Activated CD8-positive, alpha-beta memory T cell treated with anti-CD3 and anti-CD28 coated beads, Interleukin-2, amount 50 U/mL, for 48 hours (primary cell): ENCODE results near the gene BACE2.
"Not testable (repeated sequence)": the region's sequence is repeated elsewhere in the genome, so short reads cannot be mapped to it uniquely, and the experiment has no call there.

Source experiments
- DNase-seq: peaks from one replicate; pipeline ENCODE4 v3.0.0-alpha.2; 2020

BACE2 gene

DNA sequence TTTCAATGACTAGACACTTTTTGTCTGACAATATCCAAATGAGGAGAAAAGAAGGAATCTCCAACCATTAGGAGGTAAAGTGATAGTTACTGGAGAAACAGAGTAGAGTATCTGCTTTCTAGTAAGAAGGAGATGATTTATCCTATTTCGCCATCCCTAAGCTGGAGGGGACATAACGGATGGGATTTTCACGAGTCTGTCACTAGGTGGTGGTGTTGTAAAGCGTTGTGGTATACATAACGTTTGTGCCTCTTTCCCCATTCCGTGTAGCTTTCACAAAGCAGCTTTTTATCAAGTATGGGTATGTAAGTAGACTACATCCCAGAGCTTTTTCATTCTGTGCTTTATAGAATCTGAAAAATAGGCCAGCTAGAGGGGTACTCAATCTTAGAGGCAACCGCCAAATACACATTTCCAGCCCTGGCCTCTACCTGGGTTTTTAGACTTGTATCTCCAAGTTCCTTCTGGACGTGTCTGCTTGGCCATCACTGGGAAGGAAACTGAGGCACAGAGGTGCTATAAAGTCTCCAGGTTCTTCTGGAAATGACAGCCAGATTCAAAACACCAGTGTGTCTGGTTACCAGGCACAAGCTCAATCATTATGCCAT, 115.4 kb downstream of the BACE2 start:
- DNase-seq = no peak

DNA sequence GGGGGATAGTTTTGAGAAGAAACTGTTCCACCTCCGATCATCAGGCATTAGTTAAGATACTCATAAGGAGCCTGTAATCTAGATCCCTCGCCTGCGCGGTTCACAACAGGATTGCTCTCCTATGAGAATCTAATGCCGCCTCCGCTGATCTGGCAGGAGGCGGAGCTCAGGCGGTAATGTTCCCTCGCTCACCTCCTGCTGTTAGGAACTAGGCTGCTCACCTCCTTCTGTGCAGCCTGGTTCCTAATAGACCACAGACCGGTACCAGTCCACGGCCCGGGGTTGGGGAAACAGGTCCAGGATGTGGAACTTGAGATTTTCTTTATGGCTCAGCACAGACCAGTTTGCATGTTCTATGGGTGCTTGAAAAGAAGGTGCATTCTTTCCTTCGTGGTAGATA, 121.5 kb downstream of the BACE2 start:
- DNase-seq = no peak

DNA sequence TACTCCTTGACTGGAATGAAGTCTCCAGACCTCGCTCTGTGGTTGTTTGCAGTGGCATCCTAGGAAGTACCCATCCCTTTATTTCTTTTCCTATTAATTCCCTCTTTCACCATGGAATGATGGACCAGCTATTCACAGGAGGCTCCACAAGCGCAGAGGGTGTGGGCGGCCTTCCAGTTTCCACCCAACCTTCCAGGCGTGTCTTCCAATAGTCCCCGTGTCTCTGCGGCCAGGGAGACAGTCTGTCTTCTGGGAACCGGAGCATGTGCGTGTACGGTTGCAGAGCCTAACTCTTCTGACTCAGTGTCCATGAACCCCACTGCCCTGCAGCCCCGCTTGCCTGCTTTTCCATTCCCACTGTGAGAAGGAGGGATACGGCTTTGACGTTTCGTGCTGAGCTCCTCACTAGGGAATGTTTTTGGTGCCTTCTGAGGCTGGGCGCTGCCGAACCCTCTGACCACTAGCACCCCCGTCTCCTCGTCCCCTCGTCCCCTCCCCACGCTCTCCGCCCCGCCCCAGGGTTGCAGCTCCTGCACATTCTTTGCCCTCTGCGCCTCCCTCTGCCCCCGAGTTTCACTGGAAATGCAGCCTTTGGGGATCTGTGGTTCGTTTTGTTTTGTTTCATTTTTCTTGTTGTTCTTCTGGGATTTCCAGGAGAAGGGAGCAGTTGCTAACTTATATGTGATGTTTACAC, 122.3 kb downstream of the BACE2 start:
- DNase-seq = no peak

DNA sequence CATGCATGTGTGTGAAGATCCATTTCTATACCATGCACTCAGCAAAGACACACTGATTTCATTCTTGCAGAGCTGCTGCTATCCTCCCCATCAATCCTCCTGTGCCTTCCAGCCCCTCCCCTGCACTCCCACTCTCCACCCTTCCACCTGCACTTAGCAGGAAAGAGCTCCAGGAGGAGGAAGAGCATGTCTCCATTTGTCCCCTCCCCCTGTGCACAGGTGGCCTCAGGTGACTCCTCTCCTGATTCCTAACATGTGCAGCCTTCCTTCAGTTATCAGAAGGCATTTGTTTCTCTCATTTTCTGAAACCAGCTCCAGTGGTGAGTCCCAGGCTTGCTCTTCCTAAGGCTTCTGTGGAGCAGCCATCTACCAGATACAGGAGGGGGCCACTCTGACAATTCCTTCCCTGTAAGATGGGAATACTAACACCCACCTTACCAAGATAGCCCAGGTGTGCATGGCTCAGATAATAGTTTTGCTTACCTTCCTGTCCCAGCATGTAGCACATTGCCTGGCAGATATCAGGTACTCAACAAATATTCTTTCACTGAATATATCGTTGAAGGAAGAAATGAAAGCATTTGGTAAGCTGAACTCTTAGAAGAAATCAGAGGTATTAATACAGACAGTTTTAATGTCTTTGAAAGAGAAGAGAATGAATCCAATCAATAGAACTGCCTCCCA, 126.7 kb downstream of the BACE2 start:
- no peak for DNase-seq

DNA sequence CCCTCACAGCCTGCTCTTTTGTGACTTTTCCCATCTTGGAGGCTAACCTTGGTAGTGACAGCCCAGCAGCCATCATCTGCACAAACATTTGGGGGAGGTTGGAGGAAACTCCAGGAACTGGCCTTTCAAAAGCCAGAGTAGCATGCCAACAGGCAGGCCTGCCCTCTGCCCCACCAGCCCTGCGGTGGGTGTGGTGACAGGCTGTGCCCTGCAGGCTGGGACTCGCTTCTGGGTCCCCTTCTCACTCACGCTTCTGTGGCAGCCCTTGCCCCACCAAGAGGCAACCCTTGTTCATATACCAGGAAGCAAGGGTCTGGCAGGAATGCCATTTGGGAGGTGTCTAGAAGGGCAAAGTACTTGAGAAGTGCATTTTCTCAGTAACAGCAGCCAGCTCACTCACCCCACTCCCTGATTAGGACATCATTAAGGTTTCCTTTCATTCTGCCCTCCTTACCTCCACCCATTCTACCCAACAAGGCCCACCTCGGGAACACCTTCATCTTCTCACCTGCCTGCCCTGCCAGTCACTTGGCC, 127.8 kb downstream of the BACE2 start:
- DNase-seq = no peak

DNA sequence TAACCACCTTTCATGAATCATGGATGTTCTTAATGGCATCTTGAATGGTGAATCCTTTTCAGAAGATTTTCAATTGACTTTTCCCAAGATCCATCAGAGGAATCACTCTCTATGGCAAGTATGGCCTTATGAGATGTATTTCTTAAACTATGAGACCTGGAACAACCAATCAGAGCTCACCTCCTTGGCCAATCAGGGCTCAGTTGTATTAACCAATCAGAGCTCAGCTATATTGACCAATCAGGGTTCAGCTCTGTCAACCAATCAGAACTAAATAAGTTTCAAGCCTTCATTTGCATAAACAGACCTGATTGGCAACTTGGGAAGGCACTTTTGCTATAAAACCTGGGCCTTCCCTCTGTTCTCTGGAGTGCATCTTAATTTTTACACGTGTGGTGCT, 135.0 kb downstream of the BACE2 start:
- DNase-seq = no peak

DNA sequence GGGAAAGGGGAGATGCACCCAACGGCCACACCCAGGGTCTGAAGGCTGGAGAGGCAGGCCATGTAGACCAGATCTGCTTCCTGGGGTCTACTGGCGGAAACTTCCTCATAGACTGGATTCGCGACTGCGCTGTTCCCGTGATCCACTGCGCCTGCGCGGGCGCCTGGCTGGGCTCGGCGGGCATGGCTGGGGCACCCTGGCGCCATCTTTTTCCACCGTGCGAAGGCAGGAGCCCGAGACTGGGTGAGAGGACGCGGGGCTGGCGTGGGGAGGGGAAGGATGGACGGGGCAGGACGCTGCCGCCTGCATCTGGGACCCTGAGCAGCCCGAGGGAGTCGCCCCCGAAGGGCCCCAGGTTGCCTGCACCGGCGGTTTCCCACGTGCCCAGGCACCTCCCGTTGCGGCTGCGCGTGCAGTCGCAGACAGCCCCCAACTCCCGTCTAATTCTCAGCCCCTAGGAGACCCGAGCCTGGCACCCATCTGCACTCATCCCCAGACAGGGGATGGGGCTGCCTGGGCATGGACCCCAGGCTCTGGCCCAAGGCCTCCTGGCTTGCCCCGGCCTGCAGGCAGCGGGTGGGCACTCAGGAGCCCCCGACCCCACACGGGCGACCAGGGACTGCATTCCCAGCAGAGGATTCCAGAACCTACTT, 136.2 kb downstream of the BACE2 start:
- DNase-seq = no peak

DNA sequence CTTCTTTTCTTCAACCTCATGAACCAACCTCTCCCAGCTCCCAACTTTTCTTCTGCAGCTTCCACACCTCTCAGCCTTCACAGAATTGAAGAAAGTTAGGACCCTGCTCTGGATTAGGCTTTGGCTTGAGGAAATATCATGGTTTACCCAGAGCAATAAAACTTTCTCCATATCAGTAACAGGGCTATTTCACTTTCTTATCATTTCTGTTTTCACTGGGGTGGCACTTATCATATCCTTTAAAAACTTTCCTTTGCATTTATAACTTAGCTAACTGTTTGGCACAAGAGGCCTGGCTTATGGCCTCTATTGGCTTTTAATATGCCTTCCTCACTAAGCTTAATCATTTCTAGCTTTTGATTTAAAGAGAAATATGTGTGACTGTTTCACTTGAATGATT, 139.3 kb downstream of the BACE2 start:
- no peak for DNase-seq

DNA sequence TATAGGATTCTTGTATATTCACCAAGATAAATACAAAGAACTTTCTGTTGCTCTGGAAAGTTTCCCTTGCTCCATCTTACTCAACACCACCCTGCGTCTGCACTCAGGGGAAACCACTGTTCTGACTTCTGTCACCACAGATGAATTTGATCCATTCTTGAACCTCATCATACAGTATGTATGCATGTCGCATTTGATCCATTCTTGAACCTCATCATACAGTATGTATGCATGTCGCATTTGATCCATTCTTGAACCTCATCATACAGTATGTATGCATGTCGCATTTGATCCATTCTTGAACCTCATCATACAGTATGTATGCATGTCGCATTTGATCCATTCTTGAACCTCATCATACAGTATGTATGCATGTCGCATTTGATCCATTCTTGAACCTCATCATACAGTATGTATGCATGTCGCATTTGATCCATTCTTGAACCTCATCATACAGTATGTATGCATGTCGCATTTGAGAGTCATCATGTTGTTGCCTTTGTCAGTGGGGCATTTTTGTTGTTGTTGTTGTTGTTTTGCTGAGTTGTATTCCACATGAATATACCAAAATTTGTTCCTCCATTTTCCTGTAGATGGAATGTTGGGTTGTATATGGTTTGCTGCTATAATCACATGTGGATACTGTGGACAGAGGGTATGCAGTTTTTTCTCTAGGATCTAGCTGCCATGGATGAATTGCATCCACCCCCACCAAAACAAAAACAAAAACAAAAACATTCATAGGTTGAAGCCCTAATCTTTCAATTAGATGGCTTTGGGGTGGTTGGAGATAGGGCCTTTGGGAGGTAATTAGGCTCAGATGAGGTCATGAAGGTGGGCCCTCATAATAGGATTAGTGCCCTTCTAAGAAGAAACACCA, 145.6 kb downstream of the BACE2 start:
- DNase-seq = not testable (repeated sequence)

DNA sequence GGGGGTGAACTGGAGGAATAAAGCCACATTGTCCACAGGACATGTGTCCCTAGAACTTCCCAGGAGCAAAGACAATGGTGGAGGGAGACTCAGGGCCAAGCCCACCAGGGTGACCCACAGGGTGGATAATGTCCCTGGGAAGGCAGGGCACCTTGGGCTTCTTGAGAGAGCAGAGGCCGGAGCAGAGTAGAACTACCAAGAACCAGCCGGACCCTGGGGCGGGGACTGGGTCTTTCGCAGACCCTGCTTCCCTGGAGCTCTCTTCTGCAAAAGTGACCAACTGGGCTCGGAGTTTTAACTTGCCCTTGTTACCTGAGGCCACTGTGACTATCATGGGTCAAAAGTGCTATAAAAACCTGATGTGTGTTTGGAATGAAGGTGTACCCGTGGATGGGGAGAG, 147.8 kb downstream of the BACE2 start:
- DNase-seq = no peak

DNA sequence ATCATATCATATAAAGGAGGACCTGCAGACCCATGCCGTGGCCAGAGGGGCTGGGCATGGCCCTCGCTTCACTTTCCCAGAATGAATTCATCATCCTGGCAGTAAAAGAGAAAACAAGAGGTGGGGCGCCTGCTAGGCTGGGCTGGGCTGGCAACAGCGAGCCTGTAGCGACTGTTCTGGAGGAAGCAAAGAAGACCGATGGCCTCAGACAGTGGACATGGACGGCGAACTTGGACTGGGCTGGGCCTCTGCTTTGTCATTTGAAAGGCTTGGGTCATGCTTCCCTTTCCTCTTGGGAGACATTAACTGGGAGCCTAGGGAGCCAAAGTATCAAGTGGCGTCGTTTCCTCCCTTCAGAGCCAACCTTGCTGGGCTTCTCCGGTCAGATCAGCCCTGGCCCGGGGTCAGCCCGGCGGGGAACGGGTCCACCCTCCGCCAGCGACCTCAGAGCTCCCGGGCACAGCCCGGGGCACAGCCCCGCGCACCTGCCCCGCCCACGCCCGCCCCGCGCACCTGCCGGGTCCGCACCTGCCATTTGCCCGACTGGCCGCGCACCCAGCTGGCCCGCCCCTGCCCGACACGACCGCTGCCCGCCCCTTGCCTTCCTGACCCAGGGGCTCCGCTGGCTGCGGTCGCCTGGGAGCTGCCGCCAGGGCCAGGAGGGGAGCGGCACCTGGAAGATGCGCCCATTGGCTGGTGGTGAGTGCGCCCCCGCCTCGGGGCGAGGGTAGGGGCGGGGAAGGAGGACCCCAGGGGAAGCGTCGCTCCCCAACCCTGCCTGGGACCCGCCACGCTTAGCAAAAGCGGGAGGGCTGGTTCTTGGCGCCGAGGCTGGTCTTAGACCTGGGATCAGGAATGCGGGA, 148.5 kb downstream of the BACE2 start, which contains the start of gene FAM3B:
Gene FAM3B (plus strand): TSS at position 602 of the 863 bp plus-strand sequence. CDS start 79 bp downstream, at position 681.
- no peak for DNase-seq

DNA sequence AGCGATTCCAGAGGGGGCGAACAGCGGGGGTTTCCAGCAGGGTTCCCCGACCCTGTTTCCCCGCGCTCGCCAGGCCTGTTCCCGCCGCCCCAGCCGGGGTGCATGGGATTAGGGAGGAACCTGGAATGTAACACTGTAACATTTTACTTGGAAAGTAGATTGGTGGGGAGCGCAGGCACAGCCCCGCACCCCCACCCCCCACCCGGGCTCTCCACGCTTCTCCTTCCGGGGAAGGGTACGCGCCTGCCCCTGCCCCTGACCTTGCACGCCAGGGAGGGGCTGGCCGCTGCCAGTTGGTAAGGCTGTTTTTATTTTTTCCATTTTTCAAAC, 149.1 kb downstream of the BACE2 start:
- DNase-seq = no peak

DNA sequence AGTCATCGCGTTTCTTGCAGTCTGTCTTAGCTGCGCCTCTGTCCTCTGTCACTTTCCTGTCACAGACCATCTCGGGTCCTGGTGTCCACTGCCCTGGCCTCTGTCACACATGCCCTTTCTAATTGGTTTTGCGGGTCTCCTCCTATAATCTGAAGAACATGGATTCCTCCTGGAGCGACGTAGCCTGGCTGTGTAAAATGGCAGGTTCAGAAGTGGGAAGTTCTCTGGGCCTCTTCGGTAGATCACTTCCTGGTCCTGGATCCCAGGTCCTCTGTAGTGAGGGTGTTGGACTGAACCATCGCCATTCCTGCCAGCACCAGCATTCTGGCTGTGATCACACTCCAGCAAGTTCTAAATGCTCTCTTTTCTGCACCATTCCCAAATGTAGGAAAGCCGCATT, 149.5 kb downstream of the BACE2 start:
- DNase-seq = no peak

DNA sequence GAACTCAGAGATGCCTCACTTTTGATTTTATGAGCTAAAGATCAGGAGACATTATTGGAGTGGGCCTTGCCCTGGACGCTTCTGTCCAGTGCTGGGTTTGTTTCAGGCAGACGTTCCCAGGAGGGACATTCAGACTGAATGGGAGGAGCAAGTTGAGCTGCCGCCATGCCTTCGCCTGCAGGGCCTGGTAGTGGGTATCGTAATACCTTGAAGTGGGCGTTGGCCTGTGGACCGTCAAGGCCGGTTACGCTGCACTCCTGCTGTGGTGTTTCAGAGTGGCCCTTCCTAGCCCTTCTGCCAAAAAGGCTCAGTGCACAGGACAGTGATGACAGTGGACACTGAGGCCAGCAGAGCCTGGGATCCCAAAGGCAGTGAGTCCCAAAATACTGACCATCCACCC, 150.3 kb downstream of the BACE2 start:
- no peak for DNase-seq

DNA sequence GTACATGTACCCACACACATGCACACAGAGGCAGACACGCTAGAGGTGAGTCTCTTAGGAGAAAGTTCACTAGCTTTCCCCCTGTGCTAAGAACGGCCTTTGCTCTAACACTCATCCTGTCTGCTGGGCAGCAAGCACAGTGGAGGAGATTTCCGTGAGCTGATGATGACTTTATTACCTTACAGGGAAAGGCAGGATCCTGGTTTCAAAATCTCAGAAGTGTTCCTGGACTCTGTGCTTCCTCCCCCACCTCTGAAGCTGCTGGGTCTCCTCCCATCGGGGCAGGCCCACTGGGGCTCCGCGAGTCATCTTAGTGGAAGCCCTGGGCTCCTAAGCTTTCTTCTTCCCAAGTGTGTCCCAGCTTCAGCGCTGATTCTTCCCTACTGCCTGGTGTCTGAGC, 151.3 kb downstream of the BACE2 start:
- DNase-seq = no peak

DNA sequence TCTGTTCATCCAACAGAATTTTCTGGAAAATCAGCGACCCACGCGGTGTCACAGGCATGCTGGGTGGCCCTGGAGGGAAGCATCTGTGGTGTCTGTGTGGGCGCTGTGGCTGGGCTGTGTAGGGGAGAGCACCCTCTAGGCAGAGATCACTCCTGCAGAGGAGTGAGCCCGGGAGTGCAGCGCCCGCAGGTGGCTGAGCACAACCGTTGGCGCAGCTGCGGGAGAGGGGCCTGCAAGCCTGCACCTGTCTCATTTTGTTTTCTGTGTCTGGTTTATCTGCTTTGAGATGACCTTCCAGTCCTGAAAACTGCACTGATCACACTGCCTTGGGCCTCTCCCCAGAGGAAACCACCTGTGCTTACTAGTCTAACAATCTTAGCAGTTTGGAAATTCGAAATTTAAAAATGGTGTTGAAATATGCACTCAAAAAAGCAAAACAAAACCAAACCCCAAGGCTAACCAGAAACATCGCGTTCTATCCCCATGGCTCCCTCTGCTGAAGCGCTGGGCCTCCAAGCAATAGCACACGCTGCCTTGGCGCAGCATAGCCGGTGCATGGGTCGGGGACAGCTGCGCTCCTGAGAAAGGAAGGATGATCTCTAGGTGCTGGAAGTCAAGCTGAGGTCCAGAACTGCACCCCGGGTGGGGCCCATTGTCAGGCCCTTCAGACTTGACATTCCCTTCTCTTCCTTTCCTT, 153.4 kb downstream of the BACE2 start:
- DNase-seq = no peak

DNA sequence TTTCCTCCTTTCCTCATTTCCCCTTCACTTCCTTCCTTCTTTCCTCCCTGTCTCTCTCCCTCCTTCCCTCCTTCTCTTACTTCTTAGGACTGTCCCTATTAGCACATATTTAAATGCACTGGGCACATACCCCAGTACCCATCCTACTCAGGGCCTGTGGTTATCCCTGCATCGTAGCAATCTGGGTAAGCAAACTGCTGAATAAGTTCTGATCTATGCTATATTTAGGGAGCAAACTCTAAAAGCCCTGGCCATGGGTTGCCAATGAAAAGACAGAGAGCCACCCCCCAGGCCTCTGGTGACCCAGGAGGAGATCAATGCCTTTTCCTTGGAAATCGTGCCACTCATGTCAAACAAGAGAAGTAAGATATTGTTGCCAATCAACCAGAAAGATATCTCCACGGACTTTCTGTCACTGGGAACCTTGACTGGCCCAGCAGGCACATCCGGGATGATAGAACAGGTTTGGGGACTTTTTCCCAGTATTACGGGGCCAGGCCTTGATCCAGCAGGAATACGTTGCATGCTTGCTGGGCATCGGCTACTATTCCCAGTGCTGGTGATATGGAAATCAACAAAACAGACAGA, 154.0 kb downstream of the BACE2 start:
- DNase-seq = no peak

DNA sequence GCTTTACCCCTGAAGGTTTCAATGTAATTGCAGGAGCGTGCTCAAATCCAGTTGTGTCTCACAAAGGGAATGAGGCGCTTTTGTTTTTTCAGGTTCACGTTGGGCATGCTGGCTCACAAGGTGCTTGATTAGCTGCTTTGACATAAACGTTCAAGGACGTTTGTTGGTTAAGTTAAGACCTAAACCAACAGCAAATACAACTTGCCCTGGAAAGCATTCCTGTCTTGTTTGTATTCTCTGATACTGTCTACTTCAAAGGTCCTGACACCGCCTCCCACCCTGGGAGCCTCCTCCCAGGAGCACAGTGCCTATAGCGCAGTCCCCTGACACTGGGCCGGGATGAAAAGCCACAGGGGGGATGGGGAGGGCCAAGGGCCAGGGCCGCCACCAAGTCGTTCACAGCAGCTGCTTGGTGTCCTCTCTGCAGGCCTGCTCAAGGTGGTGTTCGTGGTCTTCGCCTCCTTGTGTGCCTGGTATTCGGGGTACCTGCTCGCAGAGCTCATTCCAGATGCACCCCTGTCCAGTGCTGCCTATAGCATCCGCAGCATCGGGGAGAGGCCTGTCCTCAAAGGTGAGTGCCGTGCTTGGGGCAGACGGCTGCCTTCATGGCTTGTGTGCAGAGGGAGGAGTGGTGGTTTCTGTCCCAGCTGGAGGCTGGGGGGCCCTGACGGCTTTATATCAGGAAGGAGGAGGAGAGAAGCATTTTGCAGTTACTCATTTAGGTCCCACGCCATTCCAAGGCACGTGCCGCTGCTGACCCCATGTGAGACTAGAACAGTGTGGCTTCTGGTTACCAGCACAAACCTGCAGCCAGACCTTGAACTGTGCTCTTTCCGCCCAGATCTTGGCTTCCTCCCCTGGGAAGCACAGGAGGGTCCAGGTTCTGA, 154.8 kb downstream of the BACE2 start:
- no peak for DNase-seq

DNA sequence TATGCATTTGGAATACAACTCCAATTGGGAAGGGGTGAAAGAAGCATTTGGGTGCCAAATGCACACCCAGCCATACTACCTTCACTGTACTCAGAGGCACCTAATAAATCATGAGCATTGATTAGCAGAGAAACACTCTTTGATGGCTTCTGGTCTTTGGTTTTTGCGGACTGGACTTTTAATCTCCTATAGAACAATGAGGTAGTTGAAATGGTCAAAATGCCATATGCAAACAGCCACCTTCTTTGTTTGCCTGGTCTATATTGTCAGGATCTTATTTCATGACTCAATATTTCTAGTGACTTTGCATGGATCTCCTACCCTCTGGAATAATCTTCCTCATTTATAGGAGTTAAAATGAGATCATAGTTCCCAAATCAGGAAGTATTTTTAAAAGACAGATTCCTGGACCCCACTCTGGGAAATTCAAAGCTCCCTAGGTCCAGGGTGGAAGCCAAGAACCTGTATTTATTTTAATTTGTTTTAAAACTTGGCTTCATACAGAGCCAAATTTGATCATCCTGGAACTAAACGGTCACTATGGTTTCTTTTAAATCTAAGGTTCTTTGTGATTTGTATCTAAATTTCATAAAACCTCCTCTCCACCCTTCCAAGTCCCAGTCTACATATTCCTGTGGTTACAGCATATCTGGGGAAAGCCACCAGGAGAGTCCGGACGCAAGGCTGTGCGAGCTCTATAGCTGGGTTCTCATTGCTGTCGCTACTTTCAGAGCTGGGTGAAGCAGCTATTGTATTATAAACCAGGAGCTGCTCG, 157.4 kb downstream of the BACE2 start:
- no peak for DNase-seq
